Astrocyte (in vitro differentiated cells and primary cell): Measurements from ENCODE around the gene LRRC9. TPM values are rescaled to one million over a fixed set of nuclear protein-coding genes. Genes with fewer than 3 reads are reported as not detected.
A peak's percentile ranks its signal among the peaks of the same experiment; 100 is the strongest.

ENCODE experiments used
- DNase-seq: peaks from one replicate; pipeline ENCODE4 v3.0.0-alpha.2; 2010; ENCODE audit warnings: low read depth
- FAIRE-seq: peaks from 2 replicates; lab custom pipeline; 2011; peaks lifted over from hg19 to GRCh38; lab: Jason Lieb, UNC
- H2AFZ ChIP-seq: 2 replicates; pipeline ENCODE4 v1.6.0; 2012; ENCODE audit warnings: low read depth, low read length, inconsistent platforms
- H3K27ac ChIP-seq: 2 replicates; pipeline ENCODE4 v1.5.1; 2011; ENCODE audit warnings: low read depth, low read length, inconsistent platforms
- H3K27me3 ChIP-seq: 2 replicates; pipeline ENCODE4 v1.6.0; 2011; ENCODE audit warnings: low read length, inconsistent platforms; ENCODE audit not compliant: insufficient read depth
- H3K36me3 ChIP-seq: 2 replicates; pipeline ENCODE4 v1.5.1; 2011; ENCODE audit warnings: low read length, inconsistent platforms; ENCODE audit not compliant: insufficient read depth
- H3K4me1 ChIP-seq: 2 replicates; pipeline ENCODE4 v1.5.1; 2011; ENCODE audit warnings: low read length, inconsistent platforms; ENCODE audit not compliant: insufficient read depth
- H3K4me2 ChIP-seq: 2 replicates; pipeline ENCODE4 v1.6.0; 2012; ENCODE audit warnings: low read length, inconsistent platforms
- H3K4me3 ChIP-seq: 2 replicates; pipeline ENCODE4 v1.5.1; 2011; ENCODE audit warnings: low read depth, mild to moderate bottlenecking, low read length, inconsistent platforms; ENCODE audit not compliant: insufficient read depth
- H3K79me2 ChIP-seq: 2 replicates; pipeline ENCODE4 v1.6.0; 2012; ENCODE audit warnings: mild to moderate bottlenecking, low read length, inconsistent platforms; ENCODE audit not compliant: insufficient read depth
- H3K9ac ChIP-seq: 2 replicates; pipeline ENCODE4 v1.6.0; 2012; ENCODE audit warnings: mild to moderate bottlenecking, low read length, inconsistent platforms
- H3K9me3 ChIP-seq: 2 replicates; pipeline ENCODE4 v1.5.1; 2012; ENCODE audit warnings: low read depth, mild to moderate bottlenecking, low read length, inconsistent platforms; ENCODE audit not compliant: insufficient read depth
- H4K20me1 ChIP-seq: 2 replicates; pipeline ENCODE4 v1.6.0; 2012; ENCODE audit warnings: low read length, inconsistent platforms; ENCODE audit not compliant: insufficient read depth
- H3K27ac Mint-ChIP-seq: one replicate; pipeline ENCODE4 v1.8.0; 2021; ENCODE audit warnings: mild to moderate bottlenecking, mixed read lengths; ENCODE audit not compliant: unreplicated experiment
- H3K27me3 Mint-ChIP-seq: one replicate; pipeline ENCODE4 v1.8.0; 2021; ENCODE audit warnings: low read depth, mixed read lengths; ENCODE audit not compliant: unreplicated experiment
- H3K36me3 Mint-ChIP-seq: one replicate; pipeline ENCODE4 v1.8.0; 2021; ENCODE audit warnings: low read depth, mixed read lengths; ENCODE audit not compliant: unreplicated experiment
- H3K4me1 Mint-ChIP-seq: one replicate; pipeline ENCODE4 v1.8.0; 2021; ENCODE audit warnings: low read depth, mixed read lengths; ENCODE audit not compliant: unreplicated experiment
- H3K4me3 Mint-ChIP-seq: one replicate; pipeline ENCODE4 v1.8.0; 2021; ENCODE audit warnings: mild to moderate bottlenecking, moderate library complexity, mixed read lengths; ENCODE audit not compliant: unreplicated experiment
- H3K9me3 Mint-ChIP-seq: one replicate; pipeline ENCODE4 v1.8.0; 2021; ENCODE audit warnings: mild to moderate bottlenecking, mixed read lengths; ENCODE audit not compliant: unreplicated experiment
- CTCF ChIP-seq: IDR thresholded peaks from 2 replicates; pipeline ENCODE4 v1.5.1; 2011; ENCODE audit warnings: low read depth, mild to moderate bottlenecking, inconsistent platforms, low read length, moderate library complexity; ENCODE audit not compliant: insufficient read depth
- EZH2 ChIP-seq: IDR thresholded peaks from 2 replicates; pipeline ENCODE4 v1.6.1; 2012; ENCODE audit warnings: mild to moderate bottlenecking, low read length, inconsistent platforms; ENCODE audit not compliant: insufficient read depth
- total RNA-seq: library from RNA; stranded (reverse); gene quantifications from 2 replicates; pipeline ENCODE4 v1.2.1, GENCODE V29; 2021

The LRRC9 gene
- total RNA-seq, 1 donor from 2014 or later = 0.05 TPM

GRCh38 chr14:60058087-60058486, 138.1 kb downstream of the LRRC9 start:
- no peaks in the 10 kb centered on the region for H3K79me2 ChIP-seq
- H3K4me1 ChIP-seq = no peaks in the 10 kb centered on the region
- H2AFZ ChIP-seq = no peak overlapping the region
- no peaks in the 10 kb centered on the region for H3K27me3 ChIP-seq
- Mint-ChIP-seq H3K27ac (no peak overlapping the region), H3K9me3 (no peaks in the 10 kb centered on the region), H3K36me3 (no peaks in the 10 kb centered on the region), H3K27me3 (no peaks in the 10 kb centered on the region), H3K4me1 (no peaks in the 10 kb centered on the region), H3K4me3 (no peak overlapping the region)
- no peak overlapping the region for H3K4me3 ChIP-seq
- no peaks in the 10 kb centered on the region for H4K20me1 ChIP-seq
- no peaks in the 10 kb centered on the region for H3K36me3 ChIP-seq
- H3K4me2 ChIP-seq = no peak overlapping the region
- DNase-seq = no peak
- no peaks in the 10 kb centered on the region for H3K9me3 ChIP-seq
- TF ChIP-seq CTCF (no peak), EZH2 (no peak)
- no peak overlapping the region for H3K27ac ChIP-seq
- H3K9ac ChIP-seq = no peak overlapping the region
- no peak for FAIRE-seq

- no peak overlapping the region for H3K9ac ChIP-seq
- H3K4me2 ChIP-seq = no peak overlapping the region
- no peaks in the 10 kb centered on the region for H3K9me3 ChIP-seq
- TF ChIP-seq EZH2 (no peak), CTCF (no peak)
- no peaks in the 10 kb centered on the region for H3K4me1 ChIP-seq
- H3K79me2 ChIP-seq = no peaks in the 10 kb centered on the region
- Mint-ChIP-seq H3K27ac (no peak overlapping the region), H3K9me3 (no peaks in the 10 kb centered on the region), H3K4me1 (no peaks in the 10 kb centered on the region), H3K4me3 (no peak overlapping the region), H3K36me3 (no peaks in the 10 kb centered on the region), H3K27me3 (no peaks in the 10 kb centered on the region)
- DNase-seq (peak; percentile 12), FAIRE-seq (no peak)
- H2AFZ ChIP-seq = no peak overlapping the region
- no peaks in the 10 kb centered on the region for H3K27me3 ChIP-seq
- H4K20me1 ChIP-seq = no peaks in the 10 kb centered on the region
- no peak overlapping the region for H3K27ac ChIP-seq
- no peaks in the 10 kb centered on the region for H3K36me3 ChIP-seq
- no peak overlapping the region for H3K4me3 ChIP-seq
Observed at GRCh38 chr14:60061371-60061770, 141.4 kb downstream of the LRRC9 start.

GRCh38 chr14:60064491-60065072, 144.6 kb downstream of the LRRC9 start:
- H2AFZ ChIP-seq = no peak overlapping the region
- no peak overlapping the region for H3K9ac ChIP-seq
- TF ChIP-seq CTCF (peak; percentile 52), EZH2 (no peak)
- no peak overlapping the region for H3K4me3 ChIP-seq
- Mint-ChIP-seq H3K4me1 (no peaks in the 10 kb centered on the region), H3K4me3 (no peak overlapping the region), H3K36me3 (no peaks in the 10 kb centered on the region), H3K9me3 (no peaks in the 10 kb centered on the region), H3K27ac (no peak overlapping the region), H3K27me3 (no peaks in the 10 kb centered on the region)
- H3K4me1 ChIP-seq = no peaks in the 10 kb centered on the region
- H4K20me1 ChIP-seq = no peaks in the 10 kb centered on the region
- H3K27me3 ChIP-seq = no peaks in the 10 kb centered on the region
- no peaks in the 10 kb centered on the region for H3K79me2 ChIP-seq
- no peaks in the 10 kb centered on the region for H3K36me3 ChIP-seq
- no peaks in the 10 kb centered on the region for H3K9me3 ChIP-seq
- H3K27ac ChIP-seq = no peak overlapping the region
- no peak overlapping the region for H3K4me2 ChIP-seq
- no peak for FAIRE-seq
- DNase-seq = peak; percentile 16
